Measurements from ENCODE around the gene RAB33A. TPM values are rescaled to one million over a fixed set of nuclear protein-coding genes. Genes with fewer than 3 reads are reported as not detected.

The RAB33A gene
- total RNA-seq, 1 experiment from 2014 or later = not detected

GRCh38 chrX:130125091-130125874 lies 46.5 kb upstream of the RAB33A start:
- BruUV-seq (replicated peaks) = no TSS peak
- ATAC-seq (no peak), DNase-seq (ENCODE audit: low read depth, low spot score) (no peak)
- TF ChIP-seq RAD21 (IDR thresholded peaks at IDR 0.05; ENCODE audit: low read depth) (no peak), TCF7L2 (IDR thresholded peaks at IDR 0.05; ENCODE audit: borderline replicate concordance, extremely low read depth, insufficient read depth, insufficient read length) (no peak), MAX (IDR thresholded peaks at IDR 0.05) (no peak), ZNF274 (IDR thresholded peaks at IDR 0.05; ENCODE audit: low read depth, low read length) (no peak), ELF1 (IDR thresholded peaks at IDR 0.05; ENCODE audit: borderline replicate concordance, low read depth) (no peak), SIN3A (IDR thresholded peaks at IDR 0.05; ENCODE audit: low read depth) (no peak), CTCF (IDR thresholded peaks at IDR 0.05 in 2 of 3, conservative IDR thresholded peaks at IDR 0.05 in 1 of 3; ENCODE audit: borderline replicate concordance in 1 of 3, insufficient read depth in 1 of 3, low read depth in 2 of 3, low read length in 2 of 3) (no peak), POLR2A (IDR thresholded peaks at IDR 0.05; ENCODE audit: borderline replicate concordance, extremely low read depth, insufficient read depth, insufficient read length) (no peak), FOSL1 (IDR thresholded peaks at IDR 0.05; ENCODE audit: low read depth) (no peak), JUND (IDR thresholded peaks at IDR 0.05) (no peak), CBX3 (IDR thresholded peaks at IDR 0.05; ENCODE audit: low read depth) (no peak), SRF (IDR thresholded peaks at IDR 0.05; ENCODE audit: low read depth) (no peak), REST (IDR thresholded peaks at IDR 0.05; ENCODE audit: low read depth) (no peak), YY1 (IDR thresholded peaks at IDR 0.05; ENCODE audit: extremely low read depth, insufficient replicate concordance, low read depth, low read length) (no peak), EZH2phosphoT487 (IDR thresholded peaks at IDR 0.05; ENCODE audit: borderline replicate concordance) (no peak), ZBTB33 (IDR thresholded peaks at IDR 0.05; ENCODE audit: extremely low read depth, insufficient replicate concordance, low read length) (no peak), CEBPB (IDR thresholded peaks at IDR 0.05; ENCODE audit: low read depth) (no peak), ZFX (IDR thresholded peaks at IDR 0.05) (no peak), POLR2AphosphoS5 (IDR thresholded peaks at IDR 0.05; ENCODE audit: low read depth, low read length) (no peak)
- H3K27ac ChIP-seq (ENCODE audit: low read depth, low read length) = no peak overlapping the region
- peaks cover 6 to 15% of the 10 kb centered on the region in 2 experiments for H3K4me1 ChIP-seq (ENCODE audit: control insufficient read depth in 1 of 2, insufficient read depth in 2 of 2, low read length in 2 of 2)
- H3K79me2 ChIP-seq (ENCODE audit: insufficient read depth, low read length) = no peaks in the 10 kb centered on the region
- H3K9me2 ChIP-seq (ENCODE audit: insufficient read depth) = no peaks in the 10 kb centered on the region
- intact Hi-C loops (cut with micrococcal nuclease) = loop anchor here (10.0 kb wide), 1 partner anchor 50 kb away; no protein-coding TSS in a partner anchor
- H3K27me3 ChIP-seq (ENCODE audit: insufficient read depth, low read length) = no peaks in the 10 kb centered on the region
- no peak overlapping the region for H3K4me3 ChIP-seq (replicated peaks in 1 of 2; ENCODE audit: low read depth in 1 of 2, low read length in 2 of 2)
- ChIA-PET POLR2A (no interaction called here), CTCF (no interaction called here), RAD21 (ENCODE audit: low non-redundant PET in 1 of 2, low total read pairs in 2 of 2, uncharacterized antibody in 2 of 2, unreplicated experiment in 2 of 2) (no interaction called here)
- no peaks in the 10 kb centered on the region for H3K9me3 ChIP-seq (ENCODE audit: control insufficient read depth in 1 of 2, insufficient read depth in 1 of 2, low read depth in 1 of 2, low read length in 2 of 2)
- H3K4me2 ChIP-seq (ENCODE audit: low read length) = no peak overlapping the region
- no peaks in the 10 kb centered on the region; a peak in 1 of 4 replicates for H3K36me3 ChIP-seq (ENCODE audit: control insufficient read depth in 1 of 2, insufficient read depth in 2 of 2, low read length in 2 of 2)
- no peak overlapping the region for H2AFZ ChIP-seq (ENCODE audit: low read depth, low read length, poor library complexity, severe bottlenecking)
- no peaks in the 10 kb centered on the region for H4K20me1 ChIP-seq (ENCODE audit: insufficient read depth)
- H3K9ac ChIP-seq (ENCODE audit: low read length) = no peak overlapping the region

All from HCT116 (cell line).